HUES6 (cell line): Measurements from ENCODE around the gene OGDHL.

ENCODE experiments used
- H3K27ac ChIP-seq: 2 replicates; pipeline ENCODE4 v1.7.0; 2013; ENCODE audit warnings: low read depth, mild to moderate bottlenecking, low read length, inconsistent platforms
- H3K27me3 ChIP-seq: 2 replicates; pipeline ENCODE4 v1.6.1; 2013; ENCODE audit warnings: low read length; ENCODE audit not compliant: control insufficient read depth, insufficient read depth
- H3K36me3 ChIP-seq: 2 replicates; pipeline ENCODE4 v1.6.1; 2013; ENCODE audit warnings: low read length; ENCODE audit not compliant: control insufficient read depth, insufficient read depth
- H3K4me1 ChIP-seq: 2 replicates; pipeline ENCODE4 v1.6.1; 2013; ENCODE audit warnings: low read length; ENCODE audit not compliant: control insufficient read depth, insufficient read depth
- H3K4me3 ChIP-seq: 2 replicates; pipeline ENCODE4 v1.5.1; 2013; ENCODE audit warnings: low read depth, low read length
- H3K9ac ChIP-seq: one replicate; pipeline ENCODE4 v1.6.1; 2013; ENCODE audit warnings: mild to moderate bottlenecking, low read length
- H3K9me3 ChIP-seq: 2 replicates; pipeline ENCODE4 v1.6.1; 2013; ENCODE audit warnings: low read depth, low read length; ENCODE audit not compliant: control insufficient read depth, insufficient read depth

Gene OGDHL

DNA sequence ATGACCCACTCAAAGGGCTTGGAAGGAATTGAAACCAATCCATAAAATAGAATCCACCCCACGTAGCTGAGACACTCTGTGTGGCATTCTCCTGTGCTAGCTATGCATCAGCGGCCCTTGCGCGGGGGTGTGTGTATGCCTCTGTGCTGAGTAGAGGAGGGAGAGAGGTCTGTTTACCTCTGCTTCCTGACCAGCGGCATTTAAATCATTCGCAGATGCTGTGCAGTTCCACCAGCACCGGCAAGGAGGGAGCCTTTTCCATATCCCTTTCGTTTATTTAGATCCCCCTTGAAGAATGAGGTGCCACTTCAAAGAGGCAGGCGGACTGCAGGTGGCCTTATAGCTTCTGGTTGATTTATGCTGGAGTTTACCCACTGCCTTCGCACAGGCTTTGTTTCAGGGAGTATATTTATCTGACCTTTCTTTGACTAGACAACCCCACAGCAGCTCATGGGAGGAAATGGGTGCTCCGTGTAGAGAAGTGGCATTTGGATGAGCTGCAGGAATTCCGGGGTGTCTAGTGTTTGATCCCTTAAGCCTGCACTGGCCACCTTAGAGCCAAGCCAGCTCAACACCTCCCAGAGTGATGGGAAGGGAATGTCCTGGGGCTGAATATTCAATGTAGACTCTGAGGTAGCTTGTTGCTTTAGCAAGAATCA, 71.3 kb downstream of the OGDHL start:
- Histone ChIP-seq H3K4me3 (peak overlapping the region; percentile 45), H3K27ac (no peak overlapping the region), H3K9ac (peak overlapping the region; percentile 17), H3K27me3 (peaks cover 91% of the 10 kb centered on the region), H3K9me3 (peaks cover 16% of the 10 kb centered on the region), H3K36me3 (no peaks in the 10 kb centered on the region), H3K4me1 (peaks cover 35% of the 10 kb centered on the region)

DNA sequence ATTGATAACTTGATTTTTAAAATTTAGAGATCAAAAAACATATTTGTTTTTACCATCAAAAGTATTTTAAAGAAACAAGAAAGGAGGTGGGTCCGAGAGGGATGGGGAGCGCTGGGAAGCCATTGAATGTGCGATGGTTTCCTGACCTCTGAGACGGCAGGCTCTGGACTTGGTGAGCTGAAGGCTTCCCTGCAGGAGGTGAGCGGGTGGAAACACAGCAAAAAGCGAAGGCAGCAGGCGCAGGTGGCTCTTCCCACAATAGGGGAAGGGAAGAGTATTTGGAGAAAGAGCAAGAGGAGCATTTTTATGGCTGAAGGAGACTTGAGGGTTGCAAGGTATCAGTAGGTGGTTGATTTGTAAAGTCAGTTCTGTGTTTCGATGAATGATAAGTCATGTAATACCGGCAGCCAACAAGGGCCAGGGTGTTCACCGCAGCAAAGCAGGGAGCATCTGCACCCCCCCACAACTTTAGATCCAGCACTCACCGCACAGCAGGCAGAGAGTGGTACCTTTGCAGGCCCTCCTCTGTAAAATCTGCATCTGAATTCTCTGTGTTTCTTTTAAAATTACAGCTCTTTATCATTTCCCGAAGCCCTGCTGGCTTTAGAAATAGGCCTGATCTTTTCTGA, 72.1 kb downstream of the OGDHL start:
- peaks cover 83% of the 10 kb centered on the region for H3K27me3 ChIP-seq
- peaks cover 21% of the 10 kb centered on the region for H3K9me3 ChIP-seq
- H3K36me3 ChIP-seq: no peaks in the 10 kb centered on the region
- peak overlapping the region; percentile 45 for H3K4me3 ChIP-seq
- peaks cover 35% of the 10 kb centered on the region for H3K4me1 ChIP-seq
- no peak overlapping the region for H3K9ac ChIP-seq
- H3K27ac ChIP-seq: no peak overlapping the region

DNA sequence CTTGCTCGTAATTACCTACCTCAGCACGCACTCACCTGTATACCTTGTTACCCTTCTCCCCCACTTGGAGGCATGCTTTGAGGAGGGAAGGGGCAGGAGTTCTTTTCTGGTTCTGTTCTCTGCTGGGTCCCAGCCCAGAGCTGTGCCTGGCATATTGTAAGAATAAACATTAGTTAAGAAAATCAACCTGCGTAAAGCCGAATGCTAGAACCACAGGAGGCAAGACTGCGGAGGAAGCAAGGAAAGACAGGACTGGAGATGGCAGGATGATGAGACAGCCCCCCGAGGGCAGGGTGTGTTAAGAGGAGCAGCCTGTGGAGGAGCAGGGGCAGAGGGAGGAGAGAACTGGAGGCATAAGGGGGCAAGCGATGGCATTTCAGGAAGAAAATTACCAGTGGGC, 73.2 kb downstream of the OGDHL start:
- peaks cover 26% of the 10 kb centered on the region for H3K9me3 ChIP-seq
- no peak overlapping the region for H3K9ac ChIP-seq
- H3K27me3 ChIP-seq: peaks cover 72% of the 10 kb centered on the region
- peak overlapping the region; percentile 33 for H3K4me3 ChIP-seq
- H3K36me3 ChIP-seq: no peaks in the 10 kb centered on the region
- H3K4me1 ChIP-seq: peaks cover 35% of the 10 kb centered on the region
- H3K27ac ChIP-seq: no peak overlapping the region

DNA sequence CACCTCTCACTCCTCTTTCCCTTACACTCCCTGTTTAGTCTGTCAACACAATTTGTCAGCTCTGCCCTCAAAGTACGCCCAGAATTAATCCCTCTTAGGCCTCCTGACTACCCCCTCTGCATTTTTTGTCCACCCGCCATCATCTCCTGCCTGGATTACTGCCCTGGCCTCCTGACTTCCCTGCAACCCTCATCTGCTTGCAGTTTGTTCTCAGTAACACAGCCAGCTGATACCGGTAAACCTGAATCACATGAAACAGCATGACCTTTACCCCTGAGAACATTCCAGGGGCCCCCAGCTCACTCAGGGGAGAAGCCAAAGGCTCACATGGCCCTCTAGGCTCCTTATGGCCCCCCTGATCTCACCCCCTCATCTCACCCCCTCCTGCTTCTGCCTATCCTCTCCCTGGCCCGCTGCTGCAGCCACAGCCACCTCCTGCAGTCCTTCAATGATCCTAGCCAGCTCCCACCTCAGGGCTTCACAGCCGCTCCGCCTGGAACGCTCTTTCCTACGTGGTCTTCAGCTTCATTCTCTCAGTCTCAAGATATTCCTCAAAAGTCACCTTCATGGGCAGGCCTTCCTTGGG, 73.8 kb downstream of the OGDHL start:
- Histone ChIP-seq H3K36me3 (no peaks in the 10 kb centered on the region), H3K9me3 (peaks cover 23% of the 10 kb centered on the region), H3K9ac (no peak overlapping the region), H3K27me3 (peaks cover 67% of the 10 kb centered on the region), H3K4me3 (peak overlapping the region; percentile 33; the same call in 1 of the 2 replicates), H3K27ac (no peak overlapping the region), H3K4me1 (peaks cover 35% of the 10 kb centered on the region)

DNA sequence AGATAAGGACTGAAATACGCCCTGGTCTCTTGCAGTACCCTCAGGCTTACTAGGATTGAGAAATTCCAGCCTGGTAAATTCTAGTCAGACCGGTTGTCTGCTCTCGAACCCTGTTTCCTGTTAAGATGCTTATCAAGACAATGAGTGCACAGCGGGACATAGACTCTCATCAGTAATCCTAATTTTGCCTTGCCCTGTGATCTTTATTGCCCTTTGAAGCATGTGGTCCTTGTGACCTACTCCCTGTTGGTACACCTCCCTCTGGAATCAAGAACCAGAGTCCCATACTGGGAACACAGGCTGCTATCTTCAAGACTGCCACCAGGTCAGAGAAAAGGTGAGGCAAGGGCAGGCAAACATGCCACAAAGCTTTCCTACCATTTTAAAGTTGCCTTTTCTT, 75.5 kb downstream of the OGDHL start:
- H3K4me1 ChIP-seq: peaks cover 31% of the 10 kb centered on the region
- no peak overlapping the region for H3K27ac ChIP-seq
- no peak overlapping the region for H3K9ac ChIP-seq
- H3K27me3 ChIP-seq: peaks cover 53% of the 10 kb centered on the region
- H3K4me3 ChIP-seq: no peak overlapping the region
- H3K36me3 ChIP-seq: no peaks in the 10 kb centered on the region
- peaks cover 26% of the 10 kb centered on the region for H3K9me3 ChIP-seq
